ENCODE measurements around the gene LIPA. TPM values are rescaled to one million over a fixed set of nuclear protein-coding genes. Genes with fewer than 3 reads are reported as not detected.
"Not testable (repeated sequence)": the region's sequence is repeated elsewhere in the genome, so short reads cannot be mapped to it uniquely, and the experiment has no call there.

The LIPA gene
- total and polyA plus RNA-seq, 7 donors: 23.1 to 240 (median 35.3) TPM

GRCh38 chr10:89171263-89171872, 80.2 kb downstream of the LIPA start:
- intact Hi-C loops (cut with DNase I): loop anchor here (10.0 kb wide), 1 partner anchor 77 kb away; no protein-coding TSS in a partner anchor
- H3K27me3 ChIP-seq: no peaks in the 10 kb centered on the region
- H3K36me3 ChIP-seq: no peaks in the 10 kb centered on the region

GRCh38 chr10:89168354-89168900, 83.1 kb downstream of the LIPA start:
- WGBS, 2 donors: 82 to 89% methylated on average over 9 of the region's 9 CpGs
- H3K27ac ChIP-seq; intact Hi-C loops (cut with DNase I); H3K27me3 ChIP-seq; H3K4me1 ChIP-seq; H3K36me3 ChIP-seq; H3K4me3 ChIP-seq; H3K9me3 ChIP-seq; DNase-seq: not testable (repeated sequence)

More at GRCh38 chr10:89171263-89171872, 80.2 kb downstream of the LIPA start:
- DNase-seq: no peak
- H3K4me1 ChIP-seq: no peaks in the 10 kb centered on the region
- H3K9me3 ChIP-seq: no peaks in the 10 kb centered on the region
- no peak for TF ChIP-seq POLR2A (IDR thresholded peaks at IDR 0.05)
- TF ChIP-seq EP300 (IDR thresholded peaks at IDR 0.05): no peak
- TF ChIP-seq, protein P1, sequence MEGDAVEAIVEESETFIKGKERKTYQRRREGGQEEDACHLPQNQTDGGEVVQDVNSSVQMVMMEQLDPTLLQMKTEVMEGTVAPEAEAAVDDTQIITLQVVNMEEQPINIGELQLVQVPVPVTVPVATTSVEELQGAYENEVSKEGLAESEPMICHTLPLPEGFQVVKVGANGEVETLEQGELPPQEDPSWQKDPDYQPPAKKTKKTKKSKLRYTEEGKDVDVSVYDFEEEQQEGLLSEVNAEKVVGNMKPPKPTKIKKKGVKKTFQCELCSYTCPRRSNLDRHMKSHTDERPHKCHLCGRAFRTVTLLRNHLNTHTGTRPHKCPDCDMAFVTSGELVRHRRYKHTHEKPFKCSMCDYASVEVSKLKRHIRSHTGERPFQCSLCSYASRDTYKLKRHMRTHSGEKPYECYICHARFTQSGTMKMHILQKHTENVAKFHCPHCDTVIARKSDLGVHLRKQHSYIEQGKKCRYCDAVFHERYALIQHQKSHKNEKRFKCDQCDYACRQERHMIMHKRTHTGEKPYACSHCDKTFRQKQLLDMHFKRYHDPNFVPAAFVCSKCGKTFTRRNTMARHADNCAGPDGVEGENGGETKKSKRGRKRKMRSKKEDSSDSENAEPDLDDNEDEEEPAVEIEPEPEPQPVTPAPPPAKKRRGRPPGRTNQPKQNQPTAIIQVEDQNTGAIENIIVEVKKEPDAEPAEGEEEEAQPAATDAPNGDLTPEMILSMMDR (IDR thresholded peaks at IDR 0.05): no peak
- no peak for TF ChIP-seq POLR2AphosphoS5 (IDR thresholded peaks at IDR 0.05)
- H3K4me3 ChIP-seq: no peak overlapping the region
- no peak overlapping the region for H3K27ac ChIP-seq
- WGBS, 2 donors: 65 to 82% methylated on average over 2 of the region's 2 CpGs

DNA sequence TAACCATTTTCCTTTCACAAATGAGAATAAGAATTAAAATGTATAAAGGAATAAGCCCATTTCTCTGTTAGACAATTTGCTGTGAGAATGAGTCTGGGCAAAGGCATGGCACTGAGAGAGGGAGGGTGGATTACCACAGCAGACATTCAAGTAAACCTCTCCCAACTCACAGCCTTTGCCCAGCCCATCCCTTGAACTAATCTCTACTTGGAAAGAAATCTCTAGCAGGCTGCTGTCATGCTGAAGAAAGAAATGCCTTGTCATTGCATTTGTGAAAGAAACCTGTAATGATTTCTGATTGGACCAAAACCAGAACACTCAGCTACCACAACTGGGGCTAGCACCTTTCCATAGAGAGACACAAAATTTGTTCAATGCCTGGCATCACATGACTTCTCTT, 83.7 kb downstream of the LIPA start:
- Histone ChIP-seq H3K4me1 (no peaks in the 10 kb centered on the region), H3K4me3 (no peak overlapping the region), H3K36me3 (no peaks in the 10 kb centered on the region), H3K27me3 (no peaks in the 10 kb centered on the region), H3K9me3 (no peaks in the 10 kb centered on the region), H3K27ac (no peak overlapping the region)
- DNase-seq: no peak
- no peak for TF ChIP-seq POLR2AphosphoS5 (IDR thresholded peaks at IDR 0.05)
- TF ChIP-seq POLR2A (IDR thresholded peaks at IDR 0.05): no peak
- TF ChIP-seq, protein P1 (IDR thresholded peaks at IDR 0.05): no peak
- TF ChIP-seq EP300 (IDR thresholded peaks at IDR 0.05): no peak
- intact Hi-C loops (cut with DNase I): no loop called here

DNA sequence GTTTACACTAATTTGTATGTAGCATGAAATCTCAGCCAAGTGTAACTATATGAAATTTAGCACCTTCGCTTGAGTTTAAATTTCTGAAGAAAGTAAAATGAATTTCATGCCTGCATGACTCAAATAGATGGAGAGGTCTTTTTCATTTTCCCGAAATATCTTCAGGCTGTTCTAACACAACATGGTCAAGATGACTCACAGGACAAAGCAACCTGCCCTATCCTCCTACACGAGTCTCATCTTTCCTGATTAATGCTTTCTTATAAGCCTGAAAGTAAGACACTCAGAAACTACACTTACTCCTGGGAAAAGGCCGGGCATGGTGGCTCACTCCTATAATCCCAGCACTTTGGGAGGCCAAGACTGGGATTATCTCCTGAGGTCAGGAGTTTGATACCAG, 85.7 kb downstream of the LIPA start:
- Histone ChIP-seq H3K36me3 (no peaks in the 10 kb centered on the region), H3K4me3 (no peak overlapping the region), H3K27ac (no peak overlapping the region), H3K27me3 (no peaks in the 10 kb centered on the region), H3K4me1 (no peaks in the 10 kb centered on the region), H3K9me3 (no peaks in the 10 kb centered on the region)
- intact Hi-C loops (cut with DNase I): no loop called here
- DNase-seq: no peak
- 89% methylated on average over 4 of the region's 4 CpGs for WGBS, 2 donors
- no peak for TF ChIP-seq POLR2AphosphoS5 (IDR thresholded peaks at IDR 0.05)

- TF ChIP-seq, protein P1 (IDR thresholded peaks at IDR 0.05): no peak
- no peak for TF ChIP-seq EP300 (IDR thresholded peaks at IDR 0.05)
- no peak for TF ChIP-seq POLR2A (IDR thresholded peaks at IDR 0.05)
- TF ChIP-seq POLR2AphosphoS5 (IDR thresholded peaks at IDR 0.05): no peak
- no peak for DNase-seq
- Histone ChIP-seq H3K27ac (no peak overlapping the region), H3K36me3 (no peaks in the 10 kb centered on the region), H3K4me1 (no peaks in the 10 kb centered on the region), H3K9me3 (no peaks in the 10 kb centered on the region), H3K27me3 (no peaks in the 10 kb centered on the region), H3K4me3 (no peak overlapping the region)
- intact Hi-C loops (cut with DNase I): no loop called here
- WGBS, 2 donors: 82 to 93% methylated on average over 4 of the region's 4 CpGs
Observed at GRCh38 chr10:89164920-89165319, 86.7 kb downstream of the LIPA start.

GRCh38 chr10:89164080-89164479, 87.5 kb downstream of the LIPA start:
- H3K27ac ChIP-seq: peak overlapping the region in 1 of 4 donors; percentile 23
- 47 to 73% methylated on average over 3 of the region's 3 CpGs for WGBS, 2 donors
- no peaks in the 10 kb centered on the region for H3K9me3 ChIP-seq

More at GRCh38 chr10:89164080-89164479, 87.5 kb downstream of the LIPA start:
- intact Hi-C loops (cut with DNase I): no loop called here
- Histone ChIP-seq H3K4me1 (no peaks in the 10 kb centered on the region), H3K36me3 (no peaks in the 10 kb centered on the region), H3K27me3 (no peaks in the 10 kb centered on the region), H3K4me3 (no peak overlapping the region)
- TF ChIP-seq, protein P1 (IDR thresholded peaks at IDR 0.05): no peak
- TF ChIP-seq EP300 (IDR thresholded peaks at IDR 0.05) (no peak), POLR2A (IDR thresholded peaks at IDR 0.05) (no peak), POLR2AphosphoS5 (IDR thresholded peaks at IDR 0.05) (no peak)
- no peak for DNase-seq
